ACHN (cell line): ENCODE results near the gene KIF4B.
"Not testable (repeated sequence)": the region's sequence is repeated elsewhere in the genome, so short reads cannot be mapped to it uniquely, and the experiment has no call there.

Experiments
- DNase-seq: peaks from one replicate; pipeline ENCODE4 v3.0.0-alpha.2; 2015
- in situ Hi-C: cut with HindIII; loops from 2 replicates; pipeline ENCODE4 v1.10.0; 2017; ENCODE audit warnings: low sequenced_read_pairs, low pct_ligation_motif_present, low pct_unique_long_range_greater_than_20kb

KIF4B gene

GRCh38 chr5:155002722-155003121 is 10.8 kb upstream of the KIF4B start:
- in situ Hi-C loops: not testable (repeated sequence)

GRCh38 chr5:155004138-155004744 is 9.3 kb upstream of the KIF4B start:
- in situ Hi-C loops: no loop called here

More at GRCh38 chr5:155002722-155003121, 10.8 kb upstream of the KIF4B start:
- not testable (repeated sequence) for DNase-seq

GRCh38 chr5:155006265-155006664 is 7.3 kb upstream of the KIF4B start:
- in situ Hi-C loops, DNase-seq: not testable (repeated sequence)

More at GRCh38 chr5:155004138-155004744, 9.3 kb upstream of the KIF4B start:
- DNase-seq: peak; percentile 5

- no peak for DNase-seq
- in situ Hi-C loops: no loop called here
These were observed 4.9 kb upstream of the KIF4B start for GRCh38 chr5:155008669-155009068.

GRCh38 chr5:155010881-155011280 is 2.7 kb upstream of the KIF4B start:
- no peak for DNase-seq
- in situ Hi-C loops: no loop called here

DNA sequence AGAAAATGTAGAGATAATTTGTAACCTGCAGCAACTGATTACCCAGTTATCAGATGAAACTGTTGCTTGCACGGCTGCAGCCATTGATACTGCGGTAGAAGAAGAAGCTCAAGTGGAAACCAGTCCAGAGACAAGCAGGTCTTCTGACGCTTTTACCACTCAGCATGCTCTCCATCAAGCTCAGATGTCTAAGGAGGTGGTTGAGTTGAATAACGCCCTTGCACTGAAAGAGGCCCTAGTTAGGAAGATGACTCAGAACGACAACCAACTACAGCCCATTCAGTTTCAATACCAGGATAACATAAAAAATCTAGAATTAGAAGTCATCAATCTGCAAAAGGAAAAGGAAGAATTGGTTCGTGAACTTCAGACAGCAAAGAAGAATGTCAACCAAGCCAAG is 1.7 kb downstream of the KIF4B start:
- in situ Hi-C loops: no loop called here

DNA sequence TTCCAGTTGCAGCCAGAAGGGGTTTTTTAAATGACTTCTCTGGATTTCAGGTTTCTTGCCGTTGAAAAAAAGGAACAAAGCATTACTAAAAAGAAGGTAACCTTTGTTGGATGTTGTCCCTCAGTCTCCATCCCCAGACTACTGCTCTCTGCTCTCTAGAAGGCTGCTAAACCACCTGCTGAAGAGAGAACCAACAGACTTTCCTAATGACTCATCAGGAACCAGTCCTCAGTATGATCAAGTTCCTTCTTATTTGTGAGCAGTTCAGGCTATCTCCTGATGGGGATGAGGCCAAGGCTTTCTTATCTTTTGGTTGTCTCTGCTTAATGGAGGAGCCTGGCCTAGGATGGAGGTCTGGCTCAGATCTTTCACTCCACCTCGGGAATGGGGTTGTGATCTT is 4.1 kb downstream of the KIF4B start:
- no peak for DNase-seq
- in situ Hi-C loops: no loop called here

More for the DNA sequence above, 1.7 kb downstream of the KIF4B start:
- no peak for DNase-seq

DNA sequence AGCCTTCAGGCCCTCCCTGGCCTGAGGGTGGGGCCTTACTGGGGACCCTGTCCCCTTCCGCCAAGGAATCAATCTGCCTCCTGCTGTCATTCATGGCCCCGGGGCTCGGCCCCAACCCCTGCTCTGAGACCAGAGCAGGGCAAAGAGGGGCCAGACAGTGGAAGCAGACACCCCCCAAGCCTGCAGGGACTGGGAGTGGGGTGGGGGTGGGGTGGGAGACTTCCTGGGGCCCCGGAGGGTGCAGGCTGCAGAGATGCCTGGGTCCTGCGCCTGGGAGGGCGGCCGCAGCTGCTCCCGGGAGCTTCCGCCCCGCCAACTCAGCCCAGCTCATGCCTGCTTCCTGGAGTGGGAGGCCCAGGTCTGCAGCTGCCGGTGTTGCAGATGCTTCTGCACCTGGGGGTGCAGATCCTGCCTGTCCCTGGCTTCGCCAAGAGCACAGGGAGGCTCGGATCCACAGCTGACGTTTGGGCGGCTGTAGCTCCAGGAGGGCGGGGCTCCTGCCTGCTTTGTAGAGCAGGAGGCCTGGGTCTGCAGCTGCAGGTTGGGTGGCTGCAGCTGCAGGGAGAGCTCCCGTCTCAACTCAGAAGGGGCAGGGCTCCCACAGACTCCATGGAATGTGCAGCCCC is 6.2 kb downstream of the KIF4B start:
- DNase-seq: no peak
- in situ Hi-C loops: no loop called here

DNA sequence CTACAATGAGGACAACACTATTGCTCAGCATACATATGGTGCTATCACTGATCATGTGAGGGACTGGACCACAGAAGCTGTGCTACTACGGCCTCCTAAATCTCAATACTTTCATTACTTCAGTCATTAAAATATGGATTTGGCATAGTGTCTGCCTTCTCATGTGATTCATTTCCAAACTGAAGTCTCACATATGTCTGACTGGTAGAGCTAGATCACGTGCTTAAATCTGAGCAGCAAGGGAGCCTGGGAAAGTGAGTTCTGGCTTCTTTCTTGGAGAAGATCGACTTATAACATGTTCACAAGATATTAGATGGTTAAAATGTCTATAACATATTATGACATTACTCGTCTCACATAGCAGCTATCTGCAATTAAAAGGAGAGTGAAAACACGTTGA is 8.3 kb downstream of the KIF4B start:
- in situ Hi-C loops: no loop called here
- DNase-seq: no peak

DNA sequence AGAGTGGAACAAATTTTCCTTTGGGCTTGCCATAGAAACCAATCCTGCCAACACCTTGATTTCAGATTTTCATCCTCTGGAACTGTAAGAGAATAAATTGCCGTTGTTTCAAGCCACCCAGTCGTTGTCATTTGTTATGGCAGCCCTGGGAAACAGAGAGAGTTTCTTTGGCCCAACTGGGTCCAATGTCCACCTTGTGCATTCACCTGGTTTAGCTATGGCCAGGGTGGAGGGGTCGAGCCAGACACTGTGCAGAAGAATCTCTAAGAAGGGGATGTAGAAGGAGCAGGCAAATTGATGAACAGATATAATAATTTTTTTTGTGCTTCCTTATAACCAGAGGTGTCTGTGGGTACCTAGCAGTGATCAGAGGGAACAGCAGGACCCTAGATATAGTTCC is 9.8 kb downstream of the KIF4B start:
- in situ Hi-C loops: no loop called here
- DNase-seq: no peak

GRCh38 chr5:155024015-155024414 is 10.5 kb downstream of the KIF4B start:
- in situ Hi-C loops: no loop called here
- DNase-seq: no peak

DNA sequence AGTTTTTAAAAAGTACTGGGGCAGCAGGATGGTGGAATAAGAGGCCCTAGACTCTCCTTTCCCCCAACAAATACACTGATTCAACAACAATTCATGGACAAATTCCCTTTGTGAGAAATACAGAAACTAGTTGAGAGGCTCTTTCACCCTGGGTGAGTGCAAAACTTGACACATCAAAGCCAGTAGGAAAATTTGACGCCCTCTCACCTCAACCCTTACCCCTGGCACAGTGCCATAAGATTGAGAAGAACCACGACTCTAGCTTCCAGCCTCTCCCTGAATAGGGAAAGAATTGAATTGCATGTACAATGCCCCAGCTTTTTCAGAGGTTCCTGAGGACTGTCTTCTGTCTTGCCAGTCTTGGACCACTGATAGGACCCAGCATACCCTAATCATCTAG is 12.3 kb downstream of the KIF4B start:
- no peak for DNase-seq
- in situ Hi-C loops: no loop called here

DNA sequence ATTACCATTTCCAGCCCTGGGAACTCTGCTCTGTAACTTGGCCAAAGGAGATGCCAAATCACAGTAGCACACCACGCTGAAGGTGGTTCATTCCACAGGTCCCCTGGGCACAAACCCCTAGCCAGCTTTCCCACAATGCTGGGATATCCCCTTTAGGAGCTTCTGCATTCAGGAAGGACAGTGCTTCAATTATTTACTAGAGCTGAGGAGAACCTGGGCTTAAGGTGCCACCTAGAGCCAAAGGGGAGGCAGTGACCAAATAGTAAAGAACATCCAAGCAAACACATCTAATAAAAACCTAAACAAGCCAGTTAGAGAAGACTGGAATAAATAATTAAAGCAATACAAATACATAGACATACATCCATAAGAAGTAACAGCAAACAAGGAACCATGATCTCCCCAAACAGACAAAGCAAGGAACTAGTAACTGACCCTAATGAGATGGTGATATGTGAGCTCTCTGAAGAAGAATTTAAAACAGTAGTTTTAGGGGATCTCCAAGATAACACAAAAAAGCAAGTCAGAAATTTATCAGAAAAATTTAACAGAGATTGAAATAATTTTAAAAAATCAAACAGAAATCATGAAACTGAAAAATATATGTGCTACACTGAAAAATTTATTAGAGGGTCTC is 14.6 kb downstream of the KIF4B start:
- in situ Hi-C loops: no loop called here
- peak; percentile 24 for DNase-seq

- DNase-seq: no peak
- in situ Hi-C loops: no loop called here
These were observed 15.7 kb downstream of the KIF4B start for GRCh38 chr5:155029240-155029639.

DNA sequence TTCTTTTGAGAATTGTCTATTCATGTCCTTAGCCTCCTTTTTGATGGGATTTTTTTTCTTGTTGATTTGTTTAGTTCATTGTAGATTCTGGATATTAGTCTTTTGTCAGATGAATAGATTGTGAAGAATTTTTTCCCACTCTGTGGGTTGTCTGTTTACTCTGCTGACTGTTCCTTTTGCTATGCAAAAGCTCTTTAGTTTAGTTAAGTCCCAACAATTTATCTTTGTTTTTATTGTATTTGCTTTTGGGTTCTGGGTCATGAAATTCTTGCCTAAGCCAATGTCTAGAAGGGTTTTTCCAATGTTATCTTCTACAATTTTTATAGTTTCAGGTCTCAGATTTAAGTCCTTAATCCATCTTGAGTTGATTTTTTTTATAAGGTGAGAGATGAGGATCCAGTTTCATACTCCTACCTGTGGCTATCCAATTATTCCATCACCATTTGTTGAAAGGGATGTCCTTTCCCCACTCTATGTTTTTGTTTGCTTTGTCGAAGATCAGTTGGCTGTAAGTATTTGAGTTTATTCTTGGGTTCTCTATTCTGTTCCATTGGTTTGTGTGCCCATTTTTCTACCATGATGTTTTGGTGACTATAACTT is 20.7 kb downstream of the KIF4B start:
- in situ Hi-C loops, DNase-seq: not testable (repeated sequence)

DNA sequence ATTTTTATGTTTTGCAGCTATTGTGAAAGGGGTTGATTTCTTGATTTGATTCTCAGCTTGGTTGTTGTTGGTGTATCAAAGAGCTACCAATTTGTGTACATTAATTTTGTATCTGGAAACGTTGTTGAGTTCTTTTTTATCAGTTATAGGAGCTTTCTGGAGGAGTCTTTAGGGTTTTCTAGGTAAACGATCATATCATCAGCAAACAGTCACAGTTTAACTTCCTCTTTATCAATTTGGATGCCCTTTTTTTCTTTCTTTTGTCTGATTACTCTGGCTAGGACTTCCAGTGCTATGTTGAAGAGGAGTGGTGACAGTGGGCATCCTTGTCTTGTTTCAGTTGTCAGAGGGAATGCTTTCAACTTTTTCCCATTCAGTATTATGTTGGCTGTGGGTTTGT is 21.5 kb downstream of the KIF4B start:
- DNase-seq, in situ Hi-C loops: not testable (repeated sequence)

DNA sequence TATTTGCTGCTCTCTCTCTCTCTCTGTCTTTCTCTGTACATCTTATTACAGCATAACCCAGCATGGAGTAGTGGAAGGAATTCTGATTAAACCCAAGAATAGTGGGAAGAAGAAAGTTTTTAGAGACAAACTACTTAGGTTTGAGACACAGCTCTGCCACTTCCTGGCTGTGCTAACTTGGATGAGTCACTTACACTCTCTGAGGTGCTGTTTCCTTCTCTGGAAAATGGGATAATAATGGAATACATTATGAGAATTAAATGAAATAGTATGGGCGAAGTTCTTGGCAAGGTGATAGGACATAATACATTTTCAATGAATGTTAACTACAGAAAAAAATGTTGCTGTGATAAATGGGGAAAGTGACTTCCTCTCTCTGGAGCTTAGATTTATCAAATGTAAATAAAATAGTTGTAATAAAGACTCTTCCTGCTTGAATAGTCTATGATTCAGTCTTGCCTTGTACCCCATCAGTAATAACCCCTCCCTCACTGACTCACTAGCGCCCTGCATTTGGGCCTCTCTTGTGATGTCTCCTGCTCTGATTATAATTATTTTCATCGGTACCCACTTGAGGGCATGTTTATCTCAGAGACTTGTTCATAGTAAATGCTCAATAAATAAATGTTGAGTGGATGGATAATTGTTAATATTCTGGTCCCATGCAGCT is 27.6 kb downstream of the KIF4B start:
- DNase-seq: no peak
- in situ Hi-C loops: no loop called here

GRCh38 chr5:155044591-155044990 is 31.0 kb downstream of the KIF4B start:
- DNase-seq: no peak
- in situ Hi-C loops: no loop called here

DNA sequence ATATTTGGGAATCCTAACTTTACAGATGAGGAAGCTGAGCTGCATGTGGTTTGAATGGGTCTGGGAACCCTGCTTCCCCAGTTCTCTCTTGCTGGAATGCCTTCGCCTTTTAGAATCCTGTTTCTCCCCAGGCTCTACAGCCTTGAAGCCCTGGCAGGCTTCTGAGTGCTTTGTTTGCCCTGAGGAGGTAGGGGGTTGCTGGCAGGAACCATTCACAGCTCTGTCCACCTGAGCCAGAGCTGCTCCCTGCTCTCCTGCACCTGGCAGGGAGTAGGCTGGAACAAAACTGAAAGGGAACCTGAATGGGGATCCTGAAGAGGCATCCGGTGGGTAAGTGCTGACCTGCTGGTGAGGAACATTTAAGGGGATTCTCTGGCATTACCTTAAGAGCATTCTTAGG is 33.0 kb downstream of the KIF4B start:
- in situ Hi-C loops: no loop called here
- DNase-seq: no peak
